Loucy (cell line): ENCODE data around the gene NOXO1.

ENCODE experiments used
- H2AFZ ChIP-seq: fragments of 200-600 bp; sonication (generic); 2 replicates; pipeline ENCODE4 v1.6.0; 2016; ENCODE audit warnings: antibody characterized with exemption, mild to moderate bottlenecking, low read length, moderate library complexity
- H3F3A ChIP-seq: fragments of 200-600 bp; 2 replicates; pipeline ENCODE4 v1.6.0; 2016; ENCODE audit warnings: antibody characterized with exemption, low read depth, mild to moderate bottlenecking
- H3K27me3 ChIP-seq: fragments of 200-600 bp; sonication (generic); 2 replicates; pipeline ENCODE4 v1.6.1; 2014; ENCODE audit warnings: low read length, mild to moderate bottlenecking; ENCODE audit not compliant: insufficient read depth, poor library complexity, severe bottlenecking
- H3K36me3 ChIP-seq: fragments of 200-600 bp; sonication (generic); 2 replicates; pipeline ENCODE4 v1.6.1; 2016; ENCODE audit warnings: low read length; ENCODE audit not compliant: insufficient read depth
- H3K4me1 ChIP-seq: fragments of 200-600 bp; sonication (generic); 2 replicates; pipeline ENCODE4 v1.5.1; 2014; ENCODE audit warnings: low read length, mild to moderate bottlenecking; ENCODE audit not compliant: insufficient read depth, poor library complexity, severe bottlenecking
- H3K4me2 ChIP-seq: fragments of 200-600 bp; sonication (generic); 2 replicates; pipeline ENCODE4 v1.6.0; 2014; ENCODE audit warnings: antibody characterized with exemption, low read length, low read depth, mild to moderate bottlenecking; ENCODE audit not compliant: poor library complexity, severe bottlenecking
- H3K4me3 ChIP-seq: fragments of 200-600 bp; sonication (generic); 2 replicates; pipeline ENCODE4 v1.5.1; 2014; ENCODE audit warnings: low read length, mild to moderate bottlenecking, mixed read lengths; ENCODE audit not compliant: poor library complexity, severe bottlenecking
- H3K79me2 ChIP-seq: fragments of 200-600 bp; sonication (generic); 2 replicates; pipeline ENCODE4 v1.6.1; 2014; ENCODE audit warnings: low read length; ENCODE audit not compliant: insufficient read depth
- H3K9ac ChIP-seq: fragments of 200-600 bp; sonication (generic); 2 replicates; pipeline ENCODE4 v1.6.0; 2014; ENCODE audit warnings: mild to moderate bottlenecking, low read depth, low read length, moderate library complexity; ENCODE audit not compliant: poor library complexity, severe bottlenecking
- H3K9me2 ChIP-seq: fragments of 200-600 bp; sonication (generic); replicated peaks from 2 replicates; pipeline ENCODE4 v1.6.1; 2016; ENCODE audit warnings: low read depth, low read length, mixed read lengths
- H3K9me3 ChIP-seq: fragments of 200-600 bp; sonication (generic); 2 replicates; pipeline ENCODE4 v1.6.1; 2014; ENCODE audit warnings: mild to moderate bottlenecking, antibody characterized with exemption, low read length, low read depth; ENCODE audit not compliant: insufficient read depth
- H4K20me1 ChIP-seq: fragments of 200-600 bp; sonication (generic); 2 replicates; pipeline ENCODE4 v1.6.0; 2014; ENCODE audit warnings: antibody characterized with exemption, low read length, mild to moderate bottlenecking; ENCODE audit not compliant: insufficient read depth, poor library complexity, severe bottlenecking
- CTCF ChIP-seq: fragments of 200-600 bp; sonication (generic); conservative IDR thresholded peaks from 2 replicates; pipeline ENCODE4 v1.5.1; 2014; ENCODE audit warnings: mild to moderate bottlenecking, antibody characterized with exemption, low read length
- EZH2phosphoT487 ChIP-seq: fragments of 200-600 bp; IDR thresholded peaks from 2 replicates; pipeline ENCODE4 v1.6.1; 2018; ENCODE audit warnings: antibody characterized with exemption, mild to moderate bottlenecking, moderate library complexity, borderline replicate concordance

NOXO1 gene

GRCh38 chr16:1982013-1982433 is 754 bp upstream of the NOXO1 start:
- Histone ChIP-seq H3K4me1 (no peaks in the 10 kb centered on the region), H3K4me3 (no peak overlapping the region), H3K9me2 (no peaks in the 10 kb centered on the region), H3K27me3 (no peaks in the 10 kb centered on the region), H3F3A (no peaks in the 10 kb centered on the region), H3K79me2 (peaks cover 21% of the 10 kb centered on the region), H3K36me3 (no peaks in the 10 kb centered on the region; the same call in 1 of the 2 replicates), H3K4me2 (no peak overlapping the region), H3K9me3 (no peaks in the 10 kb centered on the region), H2AFZ (no peak overlapping the region), H4K20me1 (no peaks in the 10 kb centered on the region), H3K9ac (no peak overlapping the region)
- no peak for TF ChIP-seq CTCF
- no peak for TF ChIP-seq EZH2phosphoT487

GRCh38 chr16:1980770-1981087 is 540 bp downstream of the NOXO1 start:
- H3K9ac ChIP-seq = no peak overlapping the region
- no peak overlapping the region for H2AFZ ChIP-seq
- H3K79me2 ChIP-seq = peaks cover 15% of the 10 kb centered on the region
- H3K36me3 ChIP-seq = no peaks in the 10 kb centered on the region
- no peaks in the 10 kb centered on the region for H4K20me1 ChIP-seq
- H3F3A ChIP-seq = no peaks in the 10 kb centered on the region
- H3K4me1 ChIP-seq = no peaks in the 10 kb centered on the region
- TF ChIP-seq EZH2phosphoT487 = no peak
- TF ChIP-seq CTCF = no peak
- no peaks in the 10 kb centered on the region for H3K27me3 ChIP-seq
- no peaks in the 10 kb centered on the region for H3K9me3 ChIP-seq
- no peak overlapping the region for H3K4me3 ChIP-seq
- no peak overlapping the region for H3K4me2 ChIP-seq
- H3K9me2 ChIP-seq = no peaks in the 10 kb centered on the region

GRCh38 chr16:1980030-1980769 is 1.1 kb downstream of the NOXO1 start:
- H3K4me3 ChIP-seq = no peak overlapping the region
- TF ChIP-seq CTCF (no peak), EZH2phosphoT487 (no peak)
- H3K4me1 ChIP-seq = no peaks in the 10 kb centered on the region
- H3K9me3 ChIP-seq = no peaks in the 10 kb centered on the region
- no peaks in the 10 kb centered on the region for H3F3A ChIP-seq
- H3K4me2 ChIP-seq = no peak overlapping the region
- H3K27me3 ChIP-seq = no peaks in the 10 kb centered on the region
- no peaks in the 10 kb centered on the region for H4K20me1 ChIP-seq
- H3K9ac ChIP-seq = no peak overlapping the region
- H3K36me3 ChIP-seq = no peaks in the 10 kb centered on the region
- no peaks in the 10 kb centered on the region for H3K9me2 ChIP-seq
- H3K79me2 ChIP-seq = peaks cover 10% of the 10 kb centered on the region
- H2AFZ ChIP-seq = no peak overlapping the region
